Calu3 (cell line): Measurements from ENCODE around the gene RBP3. TPM values are rescaled to one million over a fixed set of nuclear protein-coding genes. Genes with fewer than 3 reads are reported as not detected.

Source experiments
- BruUV-seq: library from RNA; stranded (reverse); fragments of 400-500 nt; replicated peaks from 2 replicates; lab custom pipeline; 2021; lab: Mats Ljungman, UMichigan
- CTCF ChIA-PET: fragments of 300-600 bp; sonication (Branson Sonifier 250); formaldehyde crosslinking; loops from one replicate; lab custom pipeline; 2022; ENCODE audit warnings: antibody characterized with exemption; lab: Charles Lee
- DNase-seq: peaks from one replicate; pipeline ENCODE4 v3.0.0; 2022
- H3K27ac Mint-ChIP-seq: one replicate; pipeline ENCODE4 v1.8.0; 2022; ENCODE audit warnings: mixed read lengths; ENCODE audit not compliant: unreplicated experiment
- H3K27me3 Mint-ChIP-seq: one replicate; pipeline ENCODE4 v1.8.0; 2022; ENCODE audit warnings: mixed read lengths; ENCODE audit not compliant: unreplicated experiment
- H3K36me3 Mint-ChIP-seq: one replicate; pipeline ENCODE4 v1.8.0; 2022; ENCODE audit warnings: mild to moderate bottlenecking, moderate library complexity, mixed read lengths; ENCODE audit not compliant: insufficient read depth, unreplicated experiment
- H3K4me1 Mint-ChIP-seq: one replicate; pipeline ENCODE4 v1.8.0; 2022; ENCODE audit warnings: mild to moderate bottlenecking, low read depth, mixed read lengths; ENCODE audit not compliant: unreplicated experiment
- H3K4me3 Mint-ChIP-seq: one replicate; pipeline ENCODE4 v1.8.0; 2022; ENCODE audit warnings: mild to moderate bottlenecking, low read depth, moderate library complexity, mixed read lengths; ENCODE audit not compliant: unreplicated experiment
- H3K9me3 Mint-ChIP-seq: one replicate; pipeline ENCODE4 v1.8.0; 2022; ENCODE audit warnings: low read depth, mixed read lengths; ENCODE audit not compliant: unreplicated experiment
- CTCF ChIP-seq: fragments of 200-600 bp; IDR thresholded peaks from one replicate; pipeline ENCODE4 v1.8.0; 2022; ENCODE audit warnings: antibody characterized with exemption; ENCODE audit not compliant: unreplicated experiment
- intact Hi-C: fragments of 100-400 bp; cut with micrococcal nuclease; formaldehyde crosslinking; loops from one replicate; pipeline ENCODE4 v1.10.0; 2022; ENCODE audit not compliant: unreplicated experiment
- total RNA-seq: library from RNA; stranded (reverse); gene quantifications from 2 replicates; pipeline ENCODE4 v1.2.3, GENCODE V29; 2022

Gene RBP3
- total RNA-seq, 1 experiment from 2014 or later, result not detected

- Mint-ChIP-seq H3K9me3 (no peaks in the 10 kb centered on the region), H3K27me3 (peaks cover 23% of the 10 kb centered on the region), H3K4me3 (no peak overlapping the region), H3K27ac (no peak overlapping the region), H3K36me3 (no peaks in the 10 kb centered on the region), H3K4me1 (no peaks in the 10 kb centered on the region)
- BruUV-seq, result no TSS peak
- DNase-seq, result no peak
- CTCF ChIA-PET, result no interaction called here
- no peak for TF ChIP-seq CTCF
- intact Hi-C loops, result no loop called here
Observed at GRCh38 chr10:47347303-47347675, 874 bp upstream of the RBP3 start.

- Mint-ChIP-seq H3K27me3 (peaks cover 23% of the 10 kb centered on the region), H3K27ac (no peak overlapping the region), H3K4me1 (no peaks in the 10 kb centered on the region), H3K36me3 (no peaks in the 10 kb centered on the region), H3K9me3 (no peaks in the 10 kb centered on the region), H3K4me3 (no peak overlapping the region)
- intact Hi-C loops, result no loop called here
- BruUV-seq, result no TSS peak
- no peak for TF ChIP-seq CTCF
- DNase-seq, result no peak
- CTCF ChIA-PET, result no interaction called here
Observed at GRCh38 chr10:47348661-47349470, 703 bp downstream of the RBP3 start.

GRCh38 chr10:47349516-47349915, 1.4 kb downstream of the RBP3 start:
- Mint-ChIP-seq H3K4me3 (no peak overlapping the region), H3K27me3 (peaks cover 23% of the 10 kb centered on the region), H3K36me3 (no peaks in the 10 kb centered on the region), H3K9me3 (no peaks in the 10 kb centered on the region), H3K27ac (no peak overlapping the region), H3K4me1 (no peaks in the 10 kb centered on the region)
- intact Hi-C loops, result no loop called here
- CTCF ChIA-PET, result no interaction called here
- no peak for TF ChIP-seq CTCF
- no TSS peak for BruUV-seq
- no peak for DNase-seq

GRCh38 chr10:47349941-47350371, 1.8 kb downstream of the RBP3 start:
- BruUV-seq, result no TSS peak
- Mint-ChIP-seq H3K4me3 (no peak overlapping the region), H3K27ac (no peak overlapping the region), H3K4me1 (no peaks in the 10 kb centered on the region), H3K27me3 (peaks cover 19% of the 10 kb centered on the region), H3K36me3 (no peaks in the 10 kb centered on the region), H3K9me3 (no peaks in the 10 kb centered on the region)
- TF ChIP-seq CTCF, result no peak
- DNase-seq, result no peak
- CTCF ChIA-PET, result no interaction called here
- intact Hi-C loops, result no loop called here
